KMS-11 (cell line): ENCODE measurements around the gene ABCA6.

Experiments used
- H2AFZ ChIP-seq: fragments of 200-600 bp; sonication (generic); 2 replicates; pipeline ENCODE4 v1.6.1; 2016; ENCODE audit warnings: antibody characterized with exemption, mixed run types, low read depth
- H3K27ac ChIP-seq: fragments of 200-600 bp; sonication (generic); 2 replicates; pipeline ENCODE4 v1.6.1; 2016; ENCODE audit warnings: mild to moderate bottlenecking, mixed run types
- H3K27me3 ChIP-seq: fragments of 200-600 bp; sonication (generic); 2 replicates; pipeline ENCODE4 v1.6.1; 2017; ENCODE audit warnings: mild to moderate bottlenecking, low read depth, mixed run types, moderate library complexity; ENCODE audit not compliant: insufficient read depth
- H3K36me3 ChIP-seq: fragments of 200-600 bp; sonication (generic); 2 replicates; pipeline ENCODE4 v1.6.1; 2017; ENCODE audit warnings: mild to moderate bottlenecking, mixed run types; ENCODE audit not compliant: insufficient read depth
- H3K4me1 ChIP-seq: fragments of 200-600 bp; sonication (generic); 2 replicates; pipeline ENCODE4 v1.6.1; 2016; ENCODE audit warnings: mild to moderate bottlenecking, low read depth, mixed run types; ENCODE audit not compliant: poor library complexity, severe bottlenecking
- H3K4me2 ChIP-seq: fragments of 200-600 bp; sonication (generic); 2 replicates; pipeline ENCODE4 v1.7.0; 2016; ENCODE audit warnings: mild to moderate bottlenecking, mixed run types
- H3K4me3 ChIP-seq: fragments of 200-600 bp; sonication (generic); IDR thresholded peaks from 2 replicates; pipeline ENCODE4 v1.6.1; 2017; ENCODE audit warnings: low read depth, low read length, mixed read lengths; ENCODE audit not compliant: insufficient read depth
- H3K79me2 ChIP-seq: fragments of 200-600 bp; sonication (generic); 2 replicates; pipeline ENCODE4 v1.6.1; 2016; ENCODE audit warnings: low read depth, mixed run types; ENCODE audit not compliant: insufficient read depth
- H3K9ac ChIP-seq: fragments of 200-600 bp; sonication (generic); 2 replicates; pipeline ENCODE4 v1.6.1; 2016; ENCODE audit warnings: mild to moderate bottlenecking, mixed run types
- H4K20me1 ChIP-seq: fragments of 200-600 bp; sonication (generic); 2 replicates; pipeline ENCODE4 v1.6.1; 2016; ENCODE audit warnings: mild to moderate bottlenecking, mixed run types; ENCODE audit not compliant: insufficient read depth
- TF ChIP-seq, protein P1 (sequence below): fragments of 200-600 bp; sonication (generic); conservative IDR thresholded peaks from 2 replicates; pipeline ENCODE4 v1.6.1; 2017; ENCODE audit warnings: low read depth, mild to moderate bottlenecking, antibody characterized with exemption, low read length, moderate library complexity, mixed read lengths

ABCA6 gene

GRCh38 chr17:69134112-69134511 is 7.6 kb downstream of the ABCA6 start:
- no peaks in the 10 kb centered on the region for H3K79me2 ChIP-seq
- H3K27ac ChIP-seq: no peak overlapping the region
- H3K4me2 ChIP-seq: no peak overlapping the region
- TF ChIP-seq, protein P1, sequence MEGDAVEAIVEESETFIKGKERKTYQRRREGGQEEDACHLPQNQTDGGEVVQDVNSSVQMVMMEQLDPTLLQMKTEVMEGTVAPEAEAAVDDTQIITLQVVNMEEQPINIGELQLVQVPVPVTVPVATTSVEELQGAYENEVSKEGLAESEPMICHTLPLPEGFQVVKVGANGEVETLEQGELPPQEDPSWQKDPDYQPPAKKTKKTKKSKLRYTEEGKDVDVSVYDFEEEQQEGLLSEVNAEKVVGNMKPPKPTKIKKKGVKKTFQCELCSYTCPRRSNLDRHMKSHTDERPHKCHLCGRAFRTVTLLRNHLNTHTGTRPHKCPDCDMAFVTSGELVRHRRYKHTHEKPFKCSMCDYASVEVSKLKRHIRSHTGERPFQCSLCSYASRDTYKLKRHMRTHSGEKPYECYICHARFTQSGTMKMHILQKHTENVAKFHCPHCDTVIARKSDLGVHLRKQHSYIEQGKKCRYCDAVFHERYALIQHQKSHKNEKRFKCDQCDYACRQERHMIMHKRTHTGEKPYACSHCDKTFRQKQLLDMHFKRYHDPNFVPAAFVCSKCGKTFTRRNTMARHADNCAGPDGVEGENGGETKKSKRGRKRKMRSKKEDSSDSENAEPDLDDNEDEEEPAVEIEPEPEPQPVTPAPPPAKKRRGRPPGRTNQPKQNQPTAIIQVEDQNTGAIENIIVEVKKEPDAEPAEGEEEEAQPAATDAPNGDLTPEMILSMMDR: no peak
- no peak overlapping the region for H3K4me3 ChIP-seq
- H3K36me3 ChIP-seq: no peaks in the 10 kb centered on the region
- no peaks in the 10 kb centered on the region for H4K20me1 ChIP-seq
- H3K27me3 ChIP-seq: no peaks in the 10 kb centered on the region
- no peak overlapping the region for H3K9ac ChIP-seq
- no peaks in the 10 kb centered on the region for H3K4me1 ChIP-seq
- no peak overlapping the region for H2AFZ ChIP-seq

GRCh38 chr17:69130627-69131296 is 10.9 kb downstream of the ABCA6 start:
- H3K27ac ChIP-seq: no peak overlapping the region
- no peaks in the 10 kb centered on the region for H4K20me1 ChIP-seq
- H3K27me3 ChIP-seq: no peaks in the 10 kb centered on the region
- no peaks in the 10 kb centered on the region for H3K36me3 ChIP-seq
- H2AFZ ChIP-seq: no peak overlapping the region
- H3K4me2 ChIP-seq: no peak overlapping the region
- no peaks in the 10 kb centered on the region for H3K4me1 ChIP-seq
- TF ChIP-seq, protein P1: no peak
- H3K79me2 ChIP-seq: no peaks in the 10 kb centered on the region
- H3K9ac ChIP-seq: no peak overlapping the region
- H3K4me3 ChIP-seq: no peak overlapping the region

DNA sequence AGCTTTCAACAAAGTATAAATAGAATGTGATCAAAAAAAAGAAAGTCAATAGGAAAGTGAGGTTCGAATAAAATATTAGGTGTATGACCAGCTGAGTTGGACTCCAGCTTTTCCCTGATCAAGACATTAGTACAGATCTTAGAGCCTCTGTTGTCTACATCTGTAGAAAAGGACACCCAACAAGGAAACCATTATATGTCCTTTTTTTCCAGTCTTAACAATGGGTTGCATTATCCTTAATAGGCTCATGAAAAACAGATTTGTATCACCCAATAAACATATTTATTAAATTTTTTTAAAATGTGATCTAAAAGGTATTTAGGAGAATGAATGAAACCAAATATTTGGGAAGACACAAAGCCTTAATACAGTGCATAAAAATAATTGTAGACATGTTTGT is 18.1 kb downstream of the ABCA6 start:
- H4K20me1 ChIP-seq: no peaks in the 10 kb centered on the region
- H3K4me2 ChIP-seq: no peak overlapping the region
- H3K36me3 ChIP-seq: no peaks in the 10 kb centered on the region
- H2AFZ ChIP-seq: no peak overlapping the region
- H3K27me3 ChIP-seq: no peaks in the 10 kb centered on the region
- H3K4me1 ChIP-seq: no peaks in the 10 kb centered on the region
- H3K27ac ChIP-seq: no peak overlapping the region
- H3K79me2 ChIP-seq: no peaks in the 10 kb centered on the region
- H3K9ac ChIP-seq: no peak overlapping the region
- TF ChIP-seq, protein P1: no peak
- H3K4me3 ChIP-seq: no peak overlapping the region

DNA sequence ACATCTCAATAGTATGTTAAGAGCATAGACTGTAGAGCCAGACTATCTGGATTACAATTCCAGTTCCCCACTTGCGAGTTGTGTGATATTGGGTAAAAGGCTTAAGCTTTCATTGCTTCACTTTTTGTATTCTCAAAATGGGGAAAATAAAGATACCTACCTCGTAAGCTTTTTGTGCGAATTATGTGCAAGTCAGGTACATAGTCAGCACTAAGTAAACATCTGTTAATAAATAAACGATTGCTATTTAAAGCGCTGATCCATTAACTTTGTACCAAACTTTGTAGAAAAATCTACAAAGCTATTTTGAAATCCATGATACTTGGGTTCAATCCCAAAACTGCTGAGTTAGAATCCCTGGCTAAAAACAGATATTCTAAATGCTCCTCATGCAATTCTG is 19.6 kb downstream of the ABCA6 start:
- Histone ChIP-seq H3K36me3 (no peaks in the 10 kb centered on the region), H3K4me2 (no peak overlapping the region), H3K27me3 (no peaks in the 10 kb centered on the region), H2AFZ (no peak overlapping the region), H3K4me1 (no peaks in the 10 kb centered on the region), H3K4me3 (no peak overlapping the region), H3K27ac (no peak overlapping the region), H3K9ac (no peak overlapping the region), H4K20me1 (no peaks in the 10 kb centered on the region), H3K79me2 (no peaks in the 10 kb centered on the region)
- TF ChIP-seq, protein P1: no peak
